Stimulated activated CD4-positive, alpha-beta T cell treated with anti-CD3 and anti-CD28 coated beads, Interleukin-12 subunit alpha, Interleukin-12 subunit beta, amount 100 ng/mL, for 48 hours (primary cell): ENCODE measurements around the gene DESI2.
"Not testable (repeated sequence)": the region's sequence is repeated elsewhere in the genome, so short reads cannot be mapped to it uniquely, and the experiment has no call there.

Source experiments
- DNase-seq, 3 donors: peaks; one replicate each; pipeline ENCODE4 v3.0.0-alpha.2; 2020; ENCODE audit warnings: low read depth in 2 of 3, low spot score in 1 of 3

Gene DESI2

GRCh38 chr1:244654108-244655038 lies 1.4 kb downstream of the DESI2 start:
- DNase-seq: no peak

- DNase-seq: no peak
These were observed 2.3 kb downstream of the DESI2 start for GRCh38 chr1:244655186-244655585.

- no peak for DNase-seq
These were observed 4.5 kb downstream of the DESI2 start for GRCh38 chr1:244657421-244657820.

GRCh38 chr1:244659694-244660093 lies 6.8 kb downstream of the DESI2 start:
- no peak for DNase-seq

- no peak for DNase-seq
These were observed 7.7 kb downstream of the DESI2 start for GRCh38 chr1:244660595-244660994.

GRCh38 chr1:244661569-244662312 lies 8.8 kb downstream of the DESI2 start:
- DNase-seq: not testable (repeated sequence)

GRCh38 chr1:244662599-244662998 lies 9.7 kb downstream of the DESI2 start:
- no peak for DNase-seq

GRCh38 chr1:244664353-244664752 lies 11.4 kb downstream of the DESI2 start:
- no peak for DNase-seq

GRCh38 chr1:244665771-244666217 lies 12.9 kb downstream of the DESI2 start:
- no peak for DNase-seq

- not testable (repeated sequence) for DNase-seq
These were observed 13.9 kb downstream of the DESI2 start for GRCh38 chr1:244666672-244667418.

GRCh38 chr1:244667797-244668196 lies 14.9 kb downstream of the DESI2 start:
- no peak for DNase-seq

- no peak for DNase-seq
These were observed 20.2 kb downstream of the DESI2 start for GRCh38 chr1:244672946-244673682.

- no peak for DNase-seq
These were observed 21.5 kb downstream of the DESI2 start for GRCh38 chr1:244674446-244674845.

- no peak for DNase-seq
These were observed 22.2 kb downstream of the DESI2 start for GRCh38 chr1:244675167-244675566.

GRCh38 chr1:244678697-244679096 lies 25.8 kb downstream of the DESI2 start:
- DNase-seq: no peak

- DNase-seq: no peak
These were observed 27.7 kb downstream of the DESI2 start for GRCh38 chr1:244680667-244681066.

GRCh38 chr1:244682087-244682486 lies 29.2 kb downstream of the DESI2 start:
- not testable (repeated sequence) for DNase-seq

- DNase-seq: no peak
These were observed 43.0 kb downstream of the DESI2 start for GRCh38 chr1:244695937-244696336.

GRCh38 chr1:244699741-244700140 lies 46.8 kb downstream of the DESI2 start:
- DNase-seq: no peak

GRCh38 chr1:244700808-244701207 lies 47.9 kb downstream of the DESI2 start:
- no peak for DNase-seq

GRCh38 chr1:244702620-244703019 lies 49.7 kb downstream of the DESI2 start:
- no peak for DNase-seq
